ENCODE data around the gene PNMA6E.

PNMA6E gene

GRCh38 chrX:153408871-153409351, 7.8 kb upstream of the PNMA6E start:
- Histone ChIP-seq H2BK5ac (ENCODE audit: low read length) (no peak overlapping the region), H3K27me3 (ENCODE audit: insufficient read depth, low read length, poor library complexity) (no peaks in the 10 kb centered on the region), H2AK5ac (ENCODE audit: low read length) (no peak overlapping the region), H3K18ac (ENCODE audit: low read length) (no peak overlapping the region), H3K4ac (ENCODE audit: low read depth, low read length) (no peak overlapping the region), H2BK120ac (ENCODE audit: low read depth, low read length) (no peak overlapping the region), H3K9ac (ENCODE audit: low read length) (no peak overlapping the region), H3K4me3 (ENCODE audit: low read length) (no peak overlapping the region), H3K79me1 (ENCODE audit: low read length) (no peaks in the 10 kb centered on the region), H3K79me2 (ENCODE audit: control insufficient read depth, insufficient read depth, low read length) (no peaks in the 10 kb centered on the region), H3K36me3 (ENCODE audit: control insufficient read depth, insufficient read depth, low read length) (no peaks in the 10 kb centered on the region), H4K8ac (ENCODE audit: low read depth, low read length) (no peak overlapping the region), H3K23ac (ENCODE audit: low read length) (no peak overlapping the region), H3K56ac (ENCODE audit: low read length) (no peak overlapping the region), H3K27ac (ENCODE audit: low read depth, low read length) (no peak overlapping the region), H4K5ac (ENCODE audit: low read length) (no peak overlapping the region), H3K4me1 (ENCODE audit: control insufficient read depth, low read depth, low read length) (no peaks in the 10 kb centered on the region), H3K4me2 (ENCODE audit: low read length) (no peak overlapping the region), H2BK15ac (replicated peaks; ENCODE audit: low read depth) (no peak overlapping the region)
- no peak for DNase-seq
- no CpG with 5 or more reads among the region's 12 CpGs for WGBS (ENCODE audit: extremely low coverage, insufficient coverage, low lambda C conversion rate)

GRCh38 chrX:153408221-153408721, 7.1 kb upstream of the PNMA6E start:
- H3K27ac ChIP-seq (ENCODE audit: low read depth, low read length) = no peak overlapping the region
- H3K4me3 ChIP-seq (ENCODE audit: low read length) = no peak overlapping the region
- no peak for DNase-seq
- H3K9ac ChIP-seq (ENCODE audit: low read length) = no peak overlapping the region
- H3K27me3 ChIP-seq (ENCODE audit: insufficient read depth, low read length, poor library complexity) = no peaks in the 10 kb centered on the region
- no peak overlapping the region for H3K18ac ChIP-seq (ENCODE audit: low read length)
- no peak overlapping the region for H2BK15ac ChIP-seq (replicated peaks; ENCODE audit: low read depth)
- no CpG with 5 or more reads among the region's 10 CpGs for WGBS (ENCODE audit: extremely low coverage, insufficient coverage, low lambda C conversion rate)
- H3K4me1 ChIP-seq (ENCODE audit: control insufficient read depth, low read depth, low read length) = no peaks in the 10 kb centered on the region
- H3K4ac ChIP-seq (ENCODE audit: low read depth, low read length) = no peak overlapping the region
- H2BK120ac ChIP-seq (ENCODE audit: low read depth, low read length) = no peak overlapping the region
- no peak overlapping the region for H2AK5ac ChIP-seq (ENCODE audit: low read length)
- no peak overlapping the region for H2BK5ac ChIP-seq (ENCODE audit: low read length)
- no peak overlapping the region for H3K23ac ChIP-seq (ENCODE audit: low read length)
- no peaks in the 10 kb centered on the region for H3K36me3 ChIP-seq (ENCODE audit: control insufficient read depth, insufficient read depth, low read length)
- no peak overlapping the region for H4K5ac ChIP-seq (ENCODE audit: low read length)
- H4K8ac ChIP-seq (ENCODE audit: low read depth, low read length) = no peak overlapping the region
- H3K79me2 ChIP-seq (ENCODE audit: control insufficient read depth, insufficient read depth, low read length) = no peaks in the 10 kb centered on the region
- no peak overlapping the region for H3K56ac ChIP-seq (ENCODE audit: low read length)
- no peaks in the 10 kb centered on the region for H3K79me1 ChIP-seq (ENCODE audit: low read length)
- H3K4me2 ChIP-seq (ENCODE audit: low read length) = no peak overlapping the region

GRCh38 chrX:153407736-153408135, 6.6 kb upstream of the PNMA6E start:
- Histone ChIP-seq H3K4me1 (ENCODE audit: control insufficient read depth, low read depth, low read length) (no peaks in the 10 kb centered on the region), H4K5ac (ENCODE audit: low read length) (no peak overlapping the region), H3K4me3 (ENCODE audit: low read length) (no peak overlapping the region), H3K56ac (ENCODE audit: low read length) (no peak overlapping the region), H3K79me2 (ENCODE audit: control insufficient read depth, insufficient read depth, low read length) (no peaks in the 10 kb centered on the region), H3K36me3 (ENCODE audit: control insufficient read depth, insufficient read depth, low read length) (no peaks in the 10 kb centered on the region), H3K27ac (ENCODE audit: low read depth, low read length) (no peak overlapping the region), H3K27me3 (ENCODE audit: insufficient read depth, low read length, poor library complexity) (no peaks in the 10 kb centered on the region), H3K4me2 (ENCODE audit: low read length) (no peak overlapping the region), H3K4ac (ENCODE audit: low read depth, low read length) (no peak overlapping the region), H3K18ac (ENCODE audit: low read length) (no peak overlapping the region), H2BK5ac (ENCODE audit: low read length) (no peak overlapping the region), H3K79me1 (ENCODE audit: low read length) (no peaks in the 10 kb centered on the region), H3K23ac (ENCODE audit: low read length) (no peak overlapping the region), H3K9ac (ENCODE audit: low read length) (no peak overlapping the region), H4K8ac (ENCODE audit: low read depth, low read length) (no peak overlapping the region), H2BK120ac (ENCODE audit: low read depth, low read length) (no peak overlapping the region), H2AK5ac (ENCODE audit: low read length) (no peak overlapping the region), H2BK15ac (replicated peaks; ENCODE audit: low read depth) (no peak overlapping the region)
- DNase-seq = no peak
- WGBS (ENCODE audit: extremely low coverage, insufficient coverage, low lambda C conversion rate) = no CpG with 5 or more reads among the region's 3 CpGs

- DNase-seq = no peak
- no peak overlapping the region for H2BK120ac ChIP-seq (ENCODE audit: low read depth, low read length)
- H3K27me3 ChIP-seq (ENCODE audit: insufficient read depth, low read length, poor library complexity) = no peaks in the 10 kb centered on the region
- no peaks in the 10 kb centered on the region for H3K36me3 ChIP-seq (ENCODE audit: control insufficient read depth, insufficient read depth, low read length)
- H3K79me1 ChIP-seq (ENCODE audit: low read length) = no peaks in the 10 kb centered on the region
- H2BK5ac ChIP-seq (ENCODE audit: low read length) = no peak overlapping the region
- no peak overlapping the region for H3K4ac ChIP-seq (ENCODE audit: low read depth, low read length)
- no peak overlapping the region for H4K5ac ChIP-seq (ENCODE audit: low read length)
- H2BK15ac ChIP-seq (replicated peaks; ENCODE audit: low read depth) = no peak overlapping the region
- no peak overlapping the region for H2AK5ac ChIP-seq (ENCODE audit: low read length)
- no CpG with 5 or more reads among the region's 7 CpGs for WGBS (ENCODE audit: extremely low coverage, insufficient coverage, low lambda C conversion rate)
- H3K56ac ChIP-seq (ENCODE audit: low read length) = no peak overlapping the region
- no peaks in the 10 kb centered on the region for H3K79me2 ChIP-seq (ENCODE audit: control insufficient read depth, insufficient read depth, low read length)
- no peak overlapping the region for H3K4me3 ChIP-seq (ENCODE audit: low read length)
- H3K9ac ChIP-seq (ENCODE audit: low read length) = no peak overlapping the region
- no peak overlapping the region for H3K18ac ChIP-seq (ENCODE audit: low read length)
- no peak overlapping the region for H3K4me2 ChIP-seq (ENCODE audit: low read length)
- H3K23ac ChIP-seq (ENCODE audit: low read length) = no peak overlapping the region
- H3K27ac ChIP-seq (ENCODE audit: low read depth, low read length) = no peak overlapping the region
- no peaks in the 10 kb centered on the region for H3K4me1 ChIP-seq (ENCODE audit: control insufficient read depth, low read depth, low read length)
- H4K8ac ChIP-seq (ENCODE audit: low read depth, low read length) = no peak overlapping the region
These were observed 5.8 kb upstream of the PNMA6E start for GRCh38 chrX:153406903-153407302.

- Histone ChIP-seq H3K27ac (ENCODE audit: low read depth, low read length) (no peak overlapping the region), H3K79me1 (ENCODE audit: low read length) (no peaks in the 10 kb centered on the region), H2BK120ac (ENCODE audit: low read depth, low read length) (no peak overlapping the region), H3K36me3 (ENCODE audit: control insufficient read depth, insufficient read depth, low read length) (no peaks in the 10 kb centered on the region), H3K4me3 (ENCODE audit: low read length) (no peak overlapping the region), H3K56ac (ENCODE audit: low read length) (no peak overlapping the region), H2BK15ac (replicated peaks; ENCODE audit: low read depth) (no peak overlapping the region), H3K79me2 (ENCODE audit: control insufficient read depth, insufficient read depth, low read length) (no peaks in the 10 kb centered on the region), H4K5ac (ENCODE audit: low read length) (no peak overlapping the region), H3K23ac (ENCODE audit: low read length) (no peak overlapping the region), H4K8ac (ENCODE audit: low read depth, low read length) (no peak overlapping the region), H3K27me3 (ENCODE audit: insufficient read depth, low read length, poor library complexity) (no peaks in the 10 kb centered on the region), H3K9ac (ENCODE audit: low read length) (no peak overlapping the region), H3K4ac (ENCODE audit: low read depth, low read length) (no peak overlapping the region), H2BK5ac (ENCODE audit: low read length) (no peak overlapping the region), H3K4me1 (ENCODE audit: control insufficient read depth, low read depth, low read length) (no peaks in the 10 kb centered on the region), H3K4me2 (ENCODE audit: low read length) (no peak overlapping the region), H2AK5ac (ENCODE audit: low read length) (no peak overlapping the region), H3K18ac (ENCODE audit: low read length) (no peak overlapping the region)
- DNase-seq = no peak
- no CpG with 5 or more reads among the region's 9 CpGs for WGBS (ENCODE audit: extremely low coverage, insufficient coverage, low lambda C conversion rate)
These were observed 4.9 kb upstream of the PNMA6E start for GRCh38 chrX:153406011-153406410.

- Histone ChIP-seq H3K4me1 (ENCODE audit: control insufficient read depth, low read depth, low read length) (no peaks in the 10 kb centered on the region), H3K79me2 (ENCODE audit: control insufficient read depth, insufficient read depth, low read length) (no peaks in the 10 kb centered on the region)
These were observed 4.3 kb upstream of the PNMA6E start for GRCh38 chrX:153405426-153405825.

More at GRCh38 chrX:153405426-153405825, 4.3 kb upstream of the PNMA6E start:
- H2BK15ac ChIP-seq (replicated peaks; ENCODE audit: low read depth) = no peak overlapping the region
- no peak for DNase-seq
- no peak overlapping the region for H3K4me2 ChIP-seq (ENCODE audit: low read length)
- H3K27me3 ChIP-seq (ENCODE audit: insufficient read depth, low read length, poor library complexity) = no peaks in the 10 kb centered on the region
- no peaks in the 10 kb centered on the region for H3K79me1 ChIP-seq (ENCODE audit: low read length)
- no CpG with 5 or more reads among the region's 5 CpGs for WGBS (ENCODE audit: extremely low coverage, insufficient coverage, low lambda C conversion rate)
- H3K4ac ChIP-seq (ENCODE audit: low read depth, low read length) = no peak overlapping the region
- H3K9ac ChIP-seq (ENCODE audit: low read length) = no peak overlapping the region
- H2AK5ac ChIP-seq (ENCODE audit: low read length) = no peak overlapping the region
- no peak overlapping the region for H3K56ac ChIP-seq (ENCODE audit: low read length)
- H4K8ac ChIP-seq (ENCODE audit: low read depth, low read length) = no peak overlapping the region
- H3K4me3 ChIP-seq (ENCODE audit: low read length) = no peak overlapping the region
- no peak overlapping the region for H4K5ac ChIP-seq (ENCODE audit: low read length)
- no peak overlapping the region for H2BK5ac ChIP-seq (ENCODE audit: low read length)
- no peaks in the 10 kb centered on the region for H3K36me3 ChIP-seq (ENCODE audit: control insufficient read depth, insufficient read depth, low read length)
- H3K23ac ChIP-seq (ENCODE audit: low read length) = no peak overlapping the region
- H3K18ac ChIP-seq (ENCODE audit: low read length) = no peak overlapping the region
- no peak overlapping the region for H3K27ac ChIP-seq (ENCODE audit: low read depth, low read length)
- no peak overlapping the region for H2BK120ac ChIP-seq (ENCODE audit: low read depth, low read length)
